CMK (cell line): ENCODE results near the gene PACSIN1.
"Not testable (repeated sequence)": the region's sequence is repeated elsewhere in the genome, so short reads cannot be mapped to it uniquely, and the experiment has no call there.

Source experiments
- DNase-seq: peaks from one replicate; pipeline ENCODE4 v3.0.0-alpha.2; 2010; ENCODE audit warnings: low read depth

PACSIN1 gene

GRCh38 chr6:34485321-34486060, 19.6 kb downstream of the PACSIN1 start:
- DNase-seq: no peak

GRCh38 chr6:34486106-34486740, 20.3 kb downstream of the PACSIN1 start:
- no peak for DNase-seq

- not testable (repeated sequence) for DNase-seq
These were observed 21.0 kb downstream of the PACSIN1 start for GRCh38 chr6:34486886-34487285.

- no peak for DNase-seq
These were observed 21.7 kb downstream of the PACSIN1 start for GRCh38 chr6:34487536-34487935.

- DNase-seq: no peak
These were observed 23.4 kb downstream of the PACSIN1 start for GRCh38 chr6:34489207-34489805.

- no peak for DNase-seq
These were observed 24.7 kb downstream of the PACSIN1 start for GRCh38 chr6:34490390-34491090.

GRCh38 chr6:34491091-34491430, 25.2 kb downstream of the PACSIN1 start:
- DNase-seq: no peak

GRCh38 chr6:34493344-34493743, 27.5 kb downstream of the PACSIN1 start:
- no peak for DNase-seq

GRCh38 chr6:34494973-34495372, 29.1 kb downstream of the PACSIN1 start:
- DNase-seq: no peak

- no peak for DNase-seq
These were observed 30.3 kb downstream of the PACSIN1 start for GRCh38 chr6:34496103-34496685.

GRCh38 chr6:34497411-34497810, 31.5 kb downstream of the PACSIN1 start:
- no peak for DNase-seq

GRCh38 chr6:34506718-34507117, 40.8 kb downstream of the PACSIN1 start:
- DNase-seq: no peak

- no peak for DNase-seq
These were observed 42.5 kb downstream of the PACSIN1 start for GRCh38 chr6:34508425-34508824.

- DNase-seq: no peak
These were observed 43.9 kb downstream of the PACSIN1 start for GRCh38 chr6:34509782-34510181.

- DNase-seq: no peak
These were observed 44.4 kb downstream of the PACSIN1 start for GRCh38 chr6:34510299-34510698.

GRCh38 chr6:34511214-34511914, 45.5 kb downstream of the PACSIN1 start:
- no peak for DNase-seq

- no peak for DNase-seq
These were observed 46.2 kb downstream of the PACSIN1 start for GRCh38 chr6:34511915-34512737.

- no peak for DNase-seq
These were observed 46.9 kb downstream of the PACSIN1 start for GRCh38 chr6:34512738-34513115.

GRCh38 chr6:34513646-34514045, 47.8 kb downstream of the PACSIN1 start:
- DNase-seq: no peak

GRCh38 chr6:34514112-34514511, 48.2 kb downstream of the PACSIN1 start:
- DNase-seq: no peak
